Lower lobe of right lung (tissue), 2 donors: Measurements from ENCODE around the gene ANKRD42. TPM values are rescaled to one million over a fixed set of nuclear protein-coding genes. Genes with fewer than 3 reads are reported as not detected.
"Not testable (repeated sequence)": the region's sequence is repeated elsewhere in the genome, so short reads cannot be mapped to it uniquely, and the experiment has no call there.

Source experiments
- ATAC-seq, 2 donors: fragments of 200-7000 bp; cut with Tn5 transposase; one replicate each; pipeline ENCODE4 v1.9.1; 2020 to 2022; ENCODE audit warnings: mild to moderate bottlenecking in 2 of 2, moderate library complexity in 2 of 2
- DNase-seq: peaks from one replicate; pipeline ENCODE4 v3.0.0-alpha.2; 2020
- H3K27ac ChIP-seq: fragments of 200-600 bp; one replicate; pipeline ENCODE4 v1.8.0; 2022
- H3K27me3 ChIP-seq: fragments of 200-600 bp; one replicate; pipeline ENCODE4 v1.8.0; 2022; ENCODE audit warnings: low read depth
- H3K36me3 ChIP-seq: fragments of 200-600 bp; one replicate; pipeline ENCODE4 v1.8.0; 2022; ENCODE audit warnings: mild to moderate bottlenecking
- H3K4me1 ChIP-seq: fragments of 200-600 bp; one replicate; pipeline ENCODE4 v1.8.0; 2022
- H3K4me3 ChIP-seq: fragments of 200-600 bp; one replicate; pipeline ENCODE4 v1.8.0; 2022; ENCODE audit warnings: mild to moderate bottlenecking
- H3K9me3 ChIP-seq: fragments of 200-600 bp; one replicate; pipeline ENCODE4 v1.8.0; 2022
- CTCF ChIP-seq: fragments of 200-600 bp; IDR thresholded peaks from one replicate; pipeline ENCODE4 v1.8.0; 2022; ENCODE audit warnings: antibody characterized with exemption, mild to moderate bottlenecking
- intact Hi-C: fragments of 100-400 bp; cut with DNase I; formaldehyde crosslinking; loops from one replicate; pipeline ENCODE4 v1.11.0; 2022
- total RNA-seq: library from RNA; stranded (reverse); fragmentation: NEBNext Ultra II Directional; extraction: Animal tissue kit (Norgen Biotek cat#: 25700); gene quantifications from one replicate; pipeline ENCODE4 v1.2.1, GENCODE V29; 2021
- donor health status: DM: no; HTN: yes; CAD: no; lungs with severe emphysema.

The ANKRD42 gene
- total RNA-seq, 1 donor from 2014 or later, result 15.9 TPM

GRCh38 chr11:83206221-83206620 is 12.7 kb downstream of the ANKRD42 start:
- no peak for TF ChIP-seq CTCF
- Histone ChIP-seq H3K36me3 (peaks cover 35% of the 10 kb centered on the region), H3K27ac (no peak overlapping the region), H3K4me3 (no peak overlapping the region), H3K4me1 (no peaks in the 10 kb centered on the region), H3K27me3 (no peaks in the 10 kb centered on the region), H3K9me3 (no peaks in the 10 kb centered on the region)
- no peak for ATAC-seq
- intact Hi-C loops, result no loop called here
- no peak for DNase-seq

- H3K27ac ChIP-seq, H3K4me1 ChIP-seq, H3K4me3 ChIP-seq, H3K27me3 ChIP-seq, ATAC-seq, DNase-seq, intact Hi-C loops, H3K9me3 ChIP-seq: not testable (repeated sequence)
- peaks cover 41% of the 10 kb centered on the region for H3K36me3 ChIP-seq
Measured at GRCh38 chr11:83206771-83207382, 13.4 kb downstream of the ANKRD42 start.

GRCh38 chr11:83219095-83219494 is 25.6 kb downstream of the ANKRD42 start:
- DNase-seq, result no peak
- H3K4me3 ChIP-seq, result no peak overlapping the region
- H3K9me3 ChIP-seq, result no peaks in the 10 kb centered on the region
- TF ChIP-seq CTCF, result no peak
- ATAC-seq, result no peak
- H3K36me3 ChIP-seq, result peaks cover 4% of the 10 kb centered on the region
- intact Hi-C loops, result no loop called here
- H3K4me1 ChIP-seq, result no peaks in the 10 kb centered on the region
- no peaks in the 10 kb centered on the region for H3K27me3 ChIP-seq
- no peak overlapping the region for H3K27ac ChIP-seq

- Histone ChIP-seq H3K4me3 (no peak overlapping the region), H3K27ac (no peak overlapping the region), H3K4me1 (no peaks in the 10 kb centered on the region), H3K9me3 (no peaks in the 10 kb centered on the region), H3K36me3 (no peaks in the 10 kb centered on the region), H3K27me3 (no peaks in the 10 kb centered on the region)
- TF ChIP-seq CTCF, result no peak
- intact Hi-C loops, result no loop called here
- ATAC-seq (no peak), DNase-seq (no peak)
Measured at GRCh38 chr11:83220260-83220659, 26.7 kb downstream of the ANKRD42 start.

GRCh38 chr11:83221694-83222093 is 28.2 kb downstream of the ANKRD42 start:
- no peaks in the 10 kb centered on the region for H3K27me3 ChIP-seq
- intact Hi-C loops, result no loop called here
- DNase-seq (no peak), ATAC-seq (no peak)
- no peak overlapping the region for H3K27ac ChIP-seq
- H3K4me1 ChIP-seq, result no peaks in the 10 kb centered on the region
- H3K4me3 ChIP-seq, result no peak overlapping the region
- TF ChIP-seq CTCF, result no peak
- H3K9me3 ChIP-seq, result no peaks in the 10 kb centered on the region
- no peaks in the 10 kb centered on the region for H3K36me3 ChIP-seq

- no peaks in the 10 kb centered on the region for H3K36me3 ChIP-seq
- H3K27me3 ChIP-seq, result no peaks in the 10 kb centered on the region
- ATAC-seq, result no peak
- DNase-seq, result no peak
- no peaks in the 10 kb centered on the region for H3K9me3 ChIP-seq
- no peak overlapping the region for H3K4me3 ChIP-seq
- H3K27ac ChIP-seq, result no peak overlapping the region
- H3K4me1 ChIP-seq, result no peaks in the 10 kb centered on the region
- TF ChIP-seq CTCF, result no peak
- intact Hi-C loops, result no loop called here
Measured at GRCh38 chr11:83222499-83222898, 29.0 kb downstream of the ANKRD42 start.
